HL-60 (cell line): Measurements from ENCODE around the gene NT5DC3.
A peak's percentile ranks its signal among the peaks of the same experiment; 100 is the strongest.

Experiments
- DNase-seq, 2 experiments: peaks; one replicate each; pipeline ENCODE4 v3.0.0-alpha.2; 2010 to 2020; ENCODE audit warnings: low read depth in 1 of 2, low spot score in 1 of 2
- H3K27ac ChIP-seq: fragments of 250-450 bp; sonication (Bioruptor Pico); replicated peaks from 2 replicates; pipeline ENCODE4 v1.5.1; 2020; ENCODE audit warnings: mild to moderate bottlenecking, moderate library complexity
- H3K27me3 ChIP-seq: fragments of 250-450 bp; sonication (Bioruptor Pico); 2 replicates; pipeline ENCODE4 v1.5.1; 2021; ENCODE audit warnings: mild to moderate bottlenecking, moderate library complexity; ENCODE audit not compliant: insufficient read depth, poor library complexity, severe bottlenecking
- H3K4me3 ChIP-seq: replicated peaks from 2 replicates; pipeline ENCODE4 v1.5.1; 2011; ENCODE audit warnings: mild to moderate bottlenecking, control low read depth, low read length; ENCODE audit not compliant: insufficient read depth
- GABPA ChIP-seq: IDR thresholded peaks from 2 replicates; pipeline ENCODE4 v1.6.1; 2012; ENCODE audit warnings: low read depth
- POLR2AphosphoS5 ChIP-seq: IDR thresholded peaks from 2 replicates; pipeline ENCODE4 v1.6.1; 2012; ENCODE audit warnings: low read depth
- SPI1 ChIP-seq: IDR thresholded peaks from 2 replicates; pipeline ENCODE4 v1.6.1; 2012; ENCODE audit warnings: low read depth, mild to moderate bottlenecking, borderline replicate concordance
- TF ChIP-seq, protein P1 (sequence below): IDR thresholded peaks from 2 replicates; pipeline ENCODE4 v1.6.1; 2012; ENCODE audit warnings: low read depth; ENCODE audit not compliant: insufficient replicate concordance
- TF ChIP-seq, protein P2 (sequence below): IDR thresholded peaks from one replicate; pipeline ENCODE4 v1.5.1; 2011; ENCODE audit warnings: low read length, control low read depth, inconsistent platforms; ENCODE audit not compliant: insufficient read depth

The NT5DC3 gene

DNA sequence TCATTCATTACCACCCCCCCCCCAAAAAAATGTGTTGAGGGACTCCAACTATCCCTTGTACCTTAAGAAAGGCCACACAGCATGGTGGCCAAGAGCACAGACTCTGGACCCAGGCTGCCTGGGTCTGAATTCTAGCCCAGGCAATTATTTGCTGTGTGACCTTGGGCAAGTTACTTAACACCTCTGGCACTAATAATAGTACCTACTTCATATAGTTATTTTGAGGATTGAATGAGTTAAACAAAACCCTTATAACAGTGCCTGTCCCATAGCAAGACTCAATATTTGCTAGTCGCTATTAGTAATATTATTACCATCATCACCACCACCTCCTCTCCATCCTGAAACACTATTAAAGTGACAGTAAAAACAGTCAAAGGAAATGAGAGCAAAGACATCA, 37.2 kb downstream of the NT5DC3 start:
- Histone ChIP-seq H3K4me3 (no peak overlapping the region), H3K27me3 (no peaks in the 10 kb centered on the region), H3K27ac (no peak overlapping the region)
- TF ChIP-seq, protein P1, sequence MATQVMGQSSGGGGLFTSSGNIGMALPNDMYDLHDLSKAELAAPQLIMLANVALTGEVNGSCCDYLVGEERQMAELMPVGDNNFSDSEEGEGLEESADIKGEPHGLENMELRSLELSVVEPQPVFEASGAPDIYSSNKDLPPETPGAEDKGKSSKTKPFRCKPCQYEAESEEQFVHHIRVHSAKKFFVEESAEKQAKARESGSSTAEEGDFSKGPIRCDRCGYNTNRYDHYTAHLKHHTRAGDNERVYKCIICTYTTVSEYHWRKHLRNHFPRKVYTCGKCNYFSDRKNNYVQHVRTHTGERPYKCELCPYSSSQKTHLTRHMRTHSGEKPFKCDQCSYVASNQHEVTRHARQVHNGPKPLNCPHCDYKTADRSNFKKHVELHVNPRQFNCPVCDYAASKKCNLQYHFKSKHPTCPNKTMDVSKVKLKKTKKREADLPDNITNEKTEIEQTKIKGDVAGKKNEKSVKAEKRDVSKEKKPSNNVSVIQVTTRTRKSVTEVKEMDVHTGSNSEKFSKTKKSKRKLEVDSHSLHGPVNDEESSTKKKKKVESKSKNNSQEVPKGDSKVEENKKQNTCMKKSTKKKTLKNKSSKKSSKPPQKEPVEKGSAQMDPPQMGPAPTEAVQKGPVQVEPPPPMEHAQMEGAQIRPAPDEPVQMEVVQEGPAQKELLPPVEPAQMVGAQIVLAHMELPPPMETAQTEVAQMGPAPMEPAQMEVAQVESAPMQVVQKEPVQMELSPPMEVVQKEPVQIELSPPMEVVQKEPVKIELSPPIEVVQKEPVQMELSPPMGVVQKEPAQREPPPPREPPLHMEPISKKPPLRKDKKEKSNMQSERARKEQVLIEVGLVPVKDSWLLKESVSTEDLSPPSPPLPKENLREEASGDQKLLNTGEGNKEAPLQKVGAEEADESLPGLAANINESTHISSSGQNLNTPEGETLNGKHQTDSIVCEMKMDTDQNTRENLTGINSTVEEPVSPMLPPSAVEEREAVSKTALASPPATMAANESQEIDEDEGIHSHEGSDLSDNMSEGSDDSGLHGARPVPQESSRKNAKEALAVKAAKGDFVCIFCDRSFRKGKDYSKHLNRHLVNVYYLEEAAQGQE: no peak
- no peak for TF ChIP-seq SPI1
- TF ChIP-seq POLR2AphosphoS5: no peak
- TF ChIP-seq, protein P2, sequence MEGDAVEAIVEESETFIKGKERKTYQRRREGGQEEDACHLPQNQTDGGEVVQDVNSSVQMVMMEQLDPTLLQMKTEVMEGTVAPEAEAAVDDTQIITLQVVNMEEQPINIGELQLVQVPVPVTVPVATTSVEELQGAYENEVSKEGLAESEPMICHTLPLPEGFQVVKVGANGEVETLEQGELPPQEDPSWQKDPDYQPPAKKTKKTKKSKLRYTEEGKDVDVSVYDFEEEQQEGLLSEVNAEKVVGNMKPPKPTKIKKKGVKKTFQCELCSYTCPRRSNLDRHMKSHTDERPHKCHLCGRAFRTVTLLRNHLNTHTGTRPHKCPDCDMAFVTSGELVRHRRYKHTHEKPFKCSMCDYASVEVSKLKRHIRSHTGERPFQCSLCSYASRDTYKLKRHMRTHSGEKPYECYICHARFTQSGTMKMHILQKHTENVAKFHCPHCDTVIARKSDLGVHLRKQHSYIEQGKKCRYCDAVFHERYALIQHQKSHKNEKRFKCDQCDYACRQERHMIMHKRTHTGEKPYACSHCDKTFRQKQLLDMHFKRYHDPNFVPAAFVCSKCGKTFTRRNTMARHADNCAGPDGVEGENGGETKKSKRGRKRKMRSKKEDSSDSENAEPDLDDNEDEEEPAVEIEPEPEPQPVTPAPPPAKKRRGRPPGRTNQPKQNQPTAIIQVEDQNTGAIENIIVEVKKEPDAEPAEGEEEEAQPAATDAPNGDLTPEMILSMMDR: no peak
- no peak for TF ChIP-seq GABPA
- no peak for DNase-seq

DNA sequence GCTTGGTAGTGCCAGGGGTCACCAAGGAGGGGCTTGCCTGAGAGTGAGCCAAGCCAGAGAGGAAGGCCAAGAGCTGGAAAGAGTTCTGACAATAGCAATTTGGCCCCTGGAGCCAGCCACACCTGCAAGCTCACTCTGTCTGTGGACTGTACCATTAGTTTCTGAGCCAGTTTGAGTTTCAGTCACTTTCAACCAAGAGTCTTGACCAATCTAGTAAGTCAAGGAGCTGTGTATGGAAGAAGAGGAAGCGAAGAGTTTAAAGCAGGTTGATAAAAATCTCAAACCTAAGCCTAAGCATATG, 38.5 kb downstream of the NT5DC3 start:
- no peaks in the 10 kb centered on the region for H3K27me3 ChIP-seq
- no peak overlapping the region for H3K4me3 ChIP-seq
- TF ChIP-seq POLR2AphosphoS5 (no peak), GABPA (no peak), SPI1 (no peak)
- TF ChIP-seq, protein P2: no peak
- TF ChIP-seq, protein P1: no peak
- peak overlapping the region; percentile 40 for H3K27ac ChIP-seq
- DNase-seq: peak in 1 of 2 experiments; percentile 6

DNA sequence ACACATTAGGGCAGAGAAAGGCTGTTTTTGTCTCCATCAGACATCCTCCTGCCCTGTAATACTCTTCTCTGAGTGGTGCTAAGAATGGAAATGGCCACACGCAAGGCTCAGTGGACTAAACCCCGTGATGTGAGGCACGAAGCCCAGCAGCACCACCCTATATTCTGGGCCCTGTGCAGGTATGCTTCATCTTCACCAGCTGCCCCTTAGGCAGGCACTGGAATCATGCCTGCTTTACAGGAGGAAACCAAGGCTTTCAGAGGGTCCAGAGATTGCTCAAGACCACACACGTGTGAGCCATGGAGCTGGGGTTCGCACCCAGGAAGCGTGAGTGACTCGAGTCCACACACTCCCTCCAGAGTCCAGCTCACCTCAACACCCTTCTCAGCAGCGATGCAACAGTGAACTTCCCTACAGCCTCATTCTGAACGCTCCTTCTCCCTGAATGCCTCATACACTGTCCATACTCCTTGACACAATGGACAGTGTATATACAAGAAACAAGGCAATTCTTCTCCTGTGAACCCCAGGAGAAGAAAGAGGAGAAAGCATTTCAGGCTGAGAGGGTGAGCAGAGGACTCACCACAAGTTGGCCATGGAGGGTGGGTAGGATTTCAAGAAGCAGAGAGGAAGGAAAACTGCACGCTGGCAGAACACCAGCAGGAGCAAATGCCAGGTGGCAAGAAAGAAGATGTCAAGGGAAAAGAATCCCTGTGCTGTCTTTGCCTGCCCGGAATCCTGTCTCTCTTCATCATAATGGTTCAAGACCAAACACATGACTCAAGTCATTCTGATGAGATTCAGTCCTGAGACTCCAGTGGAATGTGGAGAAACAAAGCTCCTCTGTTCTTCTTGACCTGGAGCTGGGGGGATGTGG, 39.1 kb downstream of the NT5DC3 start:
- peak in 1 of 2 experiments; percentile 29 for DNase-seq
- no peaks in the 10 kb centered on the region for H3K27me3 ChIP-seq
- TF ChIP-seq, protein P1: no peak
- TF ChIP-seq, protein P2: no peak
- TF ChIP-seq SPI1 (no peak), GABPA (no peak)
- H3K4me3 ChIP-seq: no peak overlapping the region
- peak overlapping the region; percentile 40 for H3K27ac ChIP-seq
